ENCODE data around the gene DTNB.

Gene DTNB

GRCh38 chr2:25341011-25341727, 332.2 kb downstream of the DTNB start:
- no peak for TF ChIP-seq POLR2AphosphoS5 (IDR thresholded peaks at IDR 0.05; ENCODE audit: low read depth, low read length)
- TF ChIP-seq REST (IDR thresholded peaks at IDR 0.05; ENCODE audit: insufficient read depth in 1 of 2, low read depth in 2 of 2, low read length in 2 of 2): no peak
- TF ChIP-seq TAF1 (IDR thresholded peaks at IDR 0.05; ENCODE audit: borderline replicate concordance, insufficient read depth, low read length): no peak
- TF ChIP-seq SIN3A (IDR thresholded peaks at IDR 0.05; ENCODE audit: borderline replicate concordance, insufficient read depth, low read length): no peak
- no peak for TF ChIP-seq FOXP2 (optimal IDR thresholded peaks at IDR 0.05; ENCODE audit: borderline replicate concordance, extremely low read depth, extremely low read length, insufficient read depth)

GRCh38 chr2:25340181-25340921, 333.0 kb downstream of the DTNB start:
- TF ChIP-seq POLR2AphosphoS5 (IDR thresholded peaks at IDR 0.05; ENCODE audit: low read depth, low read length) (no peak), TAF1 (IDR thresholded peaks at IDR 0.05; ENCODE audit: borderline replicate concordance, insufficient read depth, low read length) (no peak), SIN3A (IDR thresholded peaks at IDR 0.05; ENCODE audit: borderline replicate concordance, insufficient read depth, low read length) (no peak), REST (IDR thresholded peaks at IDR 0.05; ENCODE audit: insufficient read depth in 1 of 2, low read depth in 2 of 2, low read length in 2 of 2) (no peak), FOXP2 (optimal IDR thresholded peaks at IDR 0.05; ENCODE audit: borderline replicate concordance, extremely low read depth, extremely low read length, insufficient read depth) (no peak)

GRCh38 chr2:25339791-25340180, 333.6 kb downstream of the DTNB start:
- no peak for TF ChIP-seq SIN3A (IDR thresholded peaks at IDR 0.05; ENCODE audit: borderline replicate concordance, insufficient read depth, low read length)
- no peak for TF ChIP-seq TAF1 (IDR thresholded peaks at IDR 0.05; ENCODE audit: borderline replicate concordance, insufficient read depth, low read length)
- no peak for TF ChIP-seq FOXP2 (optimal IDR thresholded peaks at IDR 0.05; ENCODE audit: borderline replicate concordance, extremely low read depth, extremely low read length, insufficient read depth)
- no peak for TF ChIP-seq REST (IDR thresholded peaks at IDR 0.05; ENCODE audit: insufficient read depth in 1 of 2, low read depth in 2 of 2, low read length in 2 of 2)
- no peak for TF ChIP-seq POLR2AphosphoS5 (IDR thresholded peaks at IDR 0.05; ENCODE audit: low read depth, low read length)

- no peak for TF ChIP-seq SIN3A (IDR thresholded peaks at IDR 0.05; ENCODE audit: borderline replicate concordance, insufficient read depth, low read length)
- no peak for TF ChIP-seq REST (IDR thresholded peaks at IDR 0.05; ENCODE audit: insufficient read depth in 1 of 2, low read depth in 2 of 2, low read length in 2 of 2)
- TF ChIP-seq FOXP2 (optimal IDR thresholded peaks at IDR 0.05; ENCODE audit: borderline replicate concordance, extremely low read depth, extremely low read length, insufficient read depth): no peak
- no peak for TF ChIP-seq TAF1 (IDR thresholded peaks at IDR 0.05; ENCODE audit: borderline replicate concordance, insufficient read depth, low read length)
- TF ChIP-seq POLR2AphosphoS5 (IDR thresholded peaks at IDR 0.05; ENCODE audit: low read depth, low read length): no peak
Measured at GRCh38 chr2:25339211-25339674, 334.1 kb downstream of the DTNB start.

Measured in PFSK-1 (cell line).